ENCODE results near the gene CSE1L. TPM values are rescaled to one million over a fixed set of nuclear protein-coding genes. Genes with fewer than 3 reads are reported as not detected.
"Not testable (repeated sequence)": the region's sequence is repeated elsewhere in the genome, so short reads cannot be mapped to it uniquely, and the experiment has no call there.

Gene CSE1L
- polyA plus RNA-seq, 3 donors, result 98.7 to 107 (median 100) TPM

- DNase-seq, result no peak
Observed at GRCh38 chr20:49112596-49113274, 66.6 kb downstream of the CSE1L start.

GRCh38 chr20:49115564-49115963, 69.5 kb downstream of the CSE1L start:
- DNase-seq, result no peak

GRCh38 chr20:49118307-49118706, 72.2 kb downstream of the CSE1L start:
- no peak for DNase-seq

- DNase-seq, result no peak
Observed at GRCh38 chr20:49119988-49120387, 73.9 kb downstream of the CSE1L start.

GRCh38 chr20:49122920-49123319, 76.8 kb downstream of the CSE1L start:
- no peak for DNase-seq

- no peak for DNase-seq
Observed at GRCh38 chr20:49123982-49124381, 77.9 kb downstream of the CSE1L start.

GRCh38 chr20:49132995-49133478, 86.9 kb downstream of the CSE1L start:
- peak; percentile 84 for DNase-seq

GRCh38 chr20:49133571-49133970, 87.5 kb downstream of the CSE1L start:
- DNase-seq, result no peak

GRCh38 chr20:49134797-49135196, 88.7 kb downstream of the CSE1L start:
- not testable (repeated sequence) for DNase-seq

GRCh38 chr20:49136817-49137571, 90.9 kb downstream of the CSE1L start:
- no peak for DNase-seq

GRCh38 chr20:49138431-49138830, 92.3 kb downstream of the CSE1L start:
- no peak for DNase-seq

GRCh38 chr20:49140411-49140810, 94.3 kb downstream of the CSE1L start:
- DNase-seq, result no peak

- no peak for DNase-seq
Observed at GRCh38 chr20:49140834-49141233, 94.7 kb downstream of the CSE1L start.

Other genes starting within 250 kb of the CSE1L start
- 10 to 100 TPM; 13.0 to 17.3 (median 14.3) TPM for gene PREX1, start 218.3 kb upstream of the CSE1L start, polyA plus RNA-seq (ENCODE audit: insufficient read length in 3 of 3)
- 10 to 100 TPM; 22.6 to 33.1 (median 29.9) TPM for gene ARFGEF2, start 124.6 kb upstream of the CSE1L start, polyA plus RNA-seq (ENCODE audit: insufficient read length in 3 of 3)
- 100 to 1,000 TPM; 112 to 120 (median 117) TPM for gene STAU1, start 142.0 kb downstream of the CSE1L start, polyA plus RNA-seq (ENCODE audit: insufficient read length in 3 of 3)
- gene DDX27, start 173.1 kb downstream of the CSE1L start, polyA plus RNA-seq (ENCODE audit: insufficient read length in 3 of 3), result 10 to 100 TPM; 47.0 to 50.5 (median 49.1) TPM
- gene ZNFX1, start 231.7 kb downstream of the CSE1L start, polyA plus RNA-seq (ENCODE audit: insufficient read length in 3 of 3), result 10 to 100 TPM; 14.3 to 17.5 (median 17.1) TPM

Data from renal pelvis (tissue), 4 donors.